GM21529 (cell line): Measurements from ENCODE around the gene STX19.
"Not testable (repeated sequence)": the region's sequence is repeated elsewhere in the genome, so short reads cannot be mapped to it uniquely, and the experiment has no call there.

Experiments used
- ATAC-seq: cut with Tn5 transposase; IDR thresholded peaks from one replicate; pipeline ENCODE4 v1.9.1; 2021; ENCODE audit not compliant: unreplicated experiment

STX19 gene, protein sequence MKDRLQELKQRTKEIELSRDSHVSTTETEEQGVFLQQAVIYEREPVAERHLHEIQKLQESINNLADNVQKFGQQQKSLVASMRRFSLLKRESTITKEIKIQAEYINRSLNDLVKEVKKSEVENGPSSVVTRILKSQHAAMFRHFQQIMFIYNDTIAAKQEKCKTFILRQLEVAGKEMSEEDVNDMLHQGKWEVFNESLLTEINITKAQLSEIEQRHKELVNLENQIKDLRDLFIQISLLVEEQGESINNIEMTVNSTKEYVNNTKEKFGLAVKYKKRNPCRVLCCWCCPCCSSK

DNA sequence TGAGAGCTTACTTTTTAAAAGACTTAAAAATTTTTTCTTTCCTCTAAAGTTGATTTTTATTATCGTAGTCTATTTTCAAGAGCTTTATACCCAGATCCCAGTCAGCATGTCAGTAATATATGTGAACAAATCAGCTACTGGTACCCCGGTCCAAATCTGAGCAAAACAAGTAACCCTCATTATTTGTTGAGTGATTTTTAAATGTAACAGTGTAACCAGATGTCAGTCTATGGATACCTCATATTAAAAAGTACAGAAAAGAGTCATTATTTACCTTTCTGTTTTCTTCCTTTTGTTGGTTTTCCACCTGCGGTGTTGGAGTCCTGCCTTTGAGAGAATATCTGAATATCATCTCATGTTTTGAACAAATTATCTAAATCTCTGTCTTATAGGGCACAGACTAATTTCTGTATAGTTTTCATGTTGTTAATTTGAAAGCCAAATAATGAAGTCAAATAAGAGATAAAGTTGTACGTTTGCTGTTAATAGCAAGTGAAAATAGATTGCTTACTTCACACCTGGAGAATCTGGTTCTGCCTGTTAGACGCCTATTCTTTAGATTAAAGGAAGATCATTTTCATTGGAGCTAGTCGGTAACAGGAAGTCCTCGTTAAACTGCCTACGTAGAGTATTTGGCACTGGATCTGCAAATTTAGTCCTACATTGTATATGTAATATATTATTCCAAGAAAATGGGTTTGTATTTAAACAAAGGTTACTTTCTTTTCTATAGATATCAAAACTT is at the start of gene STX19:
STX19 (minus strand) TSS at position 505 of the 745 bp plus-strand sequence. CDS start 13,328 bp downstream, outside the sequence.
- ATAC-seq: no peak

DNA sequence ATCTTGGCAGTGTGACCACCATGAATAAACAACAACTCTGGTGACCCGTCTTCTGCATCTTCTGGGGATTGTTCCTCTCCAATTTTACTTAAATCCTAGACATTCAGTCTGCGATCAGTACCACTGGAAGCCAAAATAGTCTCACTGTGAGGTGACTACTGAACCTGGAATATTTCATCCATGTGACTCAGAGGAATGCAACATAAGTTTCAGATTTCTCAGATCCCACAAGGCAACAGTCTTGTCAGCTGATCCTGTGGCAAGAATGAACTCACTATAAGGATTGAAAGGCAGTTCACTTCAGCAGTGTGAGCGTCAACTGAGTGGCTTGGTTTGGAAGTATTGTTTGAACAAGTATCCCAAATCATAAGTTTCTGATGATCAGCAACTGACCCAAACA is 47.7 kb upstream of the STX19 start:
- ATAC-seq: no peak

DNA sequence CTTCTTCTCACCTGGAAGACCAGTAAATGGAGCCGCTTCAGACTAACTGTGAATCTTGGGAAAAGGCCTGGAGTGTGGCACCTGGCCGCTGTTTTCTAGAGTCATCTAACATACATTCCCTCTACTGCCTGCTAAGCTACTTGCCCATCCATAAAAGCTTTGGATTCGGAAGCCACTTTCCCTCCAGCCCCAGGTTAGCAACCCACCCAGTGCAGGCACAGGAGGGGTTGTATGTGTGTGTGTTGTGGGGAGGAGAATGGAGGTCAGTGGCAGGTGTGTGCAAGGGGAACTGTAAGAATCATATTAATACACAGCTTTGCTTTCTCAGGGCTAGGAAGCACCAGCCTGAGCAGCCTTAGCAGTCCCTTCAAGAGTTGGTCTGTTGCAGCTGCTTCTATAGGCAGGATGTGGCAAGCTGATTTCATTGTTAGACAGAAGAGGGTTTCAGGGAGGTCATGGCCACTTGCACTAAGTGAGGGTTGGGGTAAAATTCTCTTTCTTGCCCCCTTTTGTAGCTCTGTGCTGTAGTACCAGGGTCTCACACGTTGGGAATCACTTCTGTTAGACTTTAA is 43.4 kb upstream of the STX19 start:
- peak; percentile 67 for ATAC-seq

DNA sequence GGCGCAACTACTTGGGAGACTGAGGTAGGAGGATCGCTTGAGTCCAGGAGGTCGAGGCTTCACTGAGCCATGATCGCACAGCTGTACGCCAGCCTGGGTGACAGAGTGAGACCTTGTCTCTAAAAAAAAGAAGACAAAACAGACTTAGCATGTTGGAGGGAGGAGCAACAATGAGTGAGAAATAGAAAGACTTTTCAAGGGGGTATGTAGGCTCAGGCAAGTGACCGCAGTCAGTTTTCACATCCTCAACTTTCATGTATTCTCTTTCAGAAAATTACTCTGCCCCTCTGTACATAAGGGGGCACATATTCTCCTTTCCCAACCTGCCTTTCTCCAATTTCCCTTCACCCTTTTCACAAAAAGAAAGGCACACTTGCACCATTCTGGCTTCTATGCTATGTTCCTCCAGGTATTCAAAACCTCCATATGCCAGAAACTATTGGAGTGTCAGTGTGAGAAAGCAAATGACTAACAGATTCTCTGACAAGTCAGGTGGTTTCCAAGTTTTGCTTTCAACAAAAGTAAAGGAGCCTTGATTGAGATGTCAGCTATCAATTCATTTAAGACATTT is 42.0 kb upstream of the STX19 start:
- ATAC-seq: peak; percentile 63

DNA sequence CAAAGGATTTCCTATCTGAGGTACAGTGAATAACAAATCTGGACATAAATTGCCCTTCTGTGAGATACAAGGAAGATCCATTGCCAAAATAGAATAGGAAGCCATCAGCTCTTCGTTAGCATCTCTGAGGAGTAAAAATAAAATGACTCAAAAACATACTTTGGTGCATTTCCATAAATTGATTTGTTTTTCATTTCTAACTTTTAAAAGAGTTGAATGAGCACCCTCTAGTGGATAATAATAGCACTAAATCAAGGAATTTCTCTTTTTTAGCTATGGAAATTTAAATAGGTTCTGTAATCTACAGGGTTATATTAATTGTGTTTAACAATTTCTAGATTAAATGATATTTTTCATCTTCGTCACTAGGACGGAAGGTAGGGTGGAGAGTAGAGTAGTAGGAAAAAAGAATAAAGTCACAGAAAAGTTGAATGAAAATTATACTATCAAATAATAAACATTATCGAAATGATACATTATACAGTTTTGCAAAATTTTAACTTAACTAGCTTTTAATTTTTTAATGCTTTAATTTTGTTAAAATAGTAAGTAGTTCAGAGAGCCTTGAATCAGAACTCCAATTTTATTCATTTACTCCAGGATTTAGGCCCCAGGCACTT is 40.9 kb upstream of the STX19 start:
- ATAC-seq: no peak

DNA sequence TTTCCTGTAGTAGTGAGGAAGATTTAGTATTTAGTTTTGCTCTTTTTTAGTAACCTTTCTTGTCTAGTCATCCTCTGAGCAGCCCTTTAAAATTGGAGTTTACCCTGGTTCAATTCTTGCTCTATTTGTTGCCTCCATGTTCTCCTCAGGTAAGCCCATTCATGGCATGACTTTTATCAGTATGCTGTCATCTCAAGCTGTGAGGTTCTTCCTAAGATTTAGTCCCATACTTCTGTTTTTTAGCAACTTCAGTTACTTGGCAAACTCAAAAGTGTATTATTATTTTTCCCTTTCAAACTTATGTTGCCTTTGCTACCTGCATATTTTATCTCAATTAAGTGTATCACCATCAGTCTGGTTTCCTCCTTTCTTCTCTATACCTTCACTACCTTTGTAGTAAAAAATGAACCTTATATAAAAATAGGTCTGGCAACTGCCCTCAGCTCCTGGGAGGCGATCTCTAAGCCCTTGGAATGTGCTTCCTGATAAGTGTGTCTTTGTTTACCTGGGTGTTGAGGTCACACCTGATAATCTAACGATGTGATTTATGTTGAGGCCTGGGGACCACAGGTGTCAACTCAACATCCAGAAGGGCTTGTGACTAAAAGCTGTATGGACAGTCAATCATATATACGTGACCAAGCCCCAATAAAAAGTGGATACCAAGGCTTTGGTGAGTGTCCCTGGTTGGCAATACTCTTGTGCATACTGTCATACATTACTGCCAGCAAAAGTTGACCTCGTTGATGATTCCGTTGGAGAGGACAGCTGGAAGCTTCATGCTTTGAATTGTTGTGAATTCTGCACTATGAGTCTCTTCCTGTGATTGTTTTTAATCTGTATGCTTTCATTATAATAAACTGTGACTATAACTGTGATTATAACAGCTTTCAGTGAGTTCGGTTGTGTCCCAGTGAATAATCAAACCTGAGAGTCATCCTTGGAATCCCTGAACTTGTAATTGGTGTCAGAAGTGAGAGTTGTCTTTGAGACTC is 38.4 kb upstream of the STX19 start:
- no peak for ATAC-seq

DNA sequence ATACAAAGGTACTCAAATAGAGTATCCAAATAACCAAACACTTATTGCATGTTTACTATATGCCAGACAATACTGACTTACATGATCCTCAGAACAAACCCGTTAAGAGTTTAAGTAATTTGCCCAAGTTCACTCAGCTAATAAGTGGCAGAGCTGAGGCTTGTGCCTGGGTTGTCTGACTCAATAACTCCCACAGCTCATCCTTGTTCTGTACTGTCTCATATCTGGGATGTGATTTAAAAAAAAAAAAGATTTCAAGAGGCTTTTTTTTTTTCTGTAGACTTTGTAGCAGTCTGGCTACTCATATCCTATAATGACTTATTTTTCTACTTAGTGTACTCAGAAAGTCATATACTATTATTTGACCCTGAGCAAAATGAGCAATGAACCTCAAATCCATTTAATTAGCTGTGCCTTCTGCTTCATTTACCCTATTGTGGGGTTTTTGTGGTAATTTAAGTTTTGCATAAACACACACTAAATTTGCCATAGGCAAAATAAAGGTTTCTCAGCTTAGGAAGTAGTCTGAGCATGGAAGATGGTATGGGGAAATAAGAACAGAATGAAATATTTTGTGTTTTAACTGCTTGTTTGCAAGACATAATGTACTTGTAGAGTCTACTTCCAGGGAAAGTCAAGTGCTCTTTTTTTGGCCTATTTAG is 37.6 kb upstream of the STX19 start:
- no peak for ATAC-seq

DNA sequence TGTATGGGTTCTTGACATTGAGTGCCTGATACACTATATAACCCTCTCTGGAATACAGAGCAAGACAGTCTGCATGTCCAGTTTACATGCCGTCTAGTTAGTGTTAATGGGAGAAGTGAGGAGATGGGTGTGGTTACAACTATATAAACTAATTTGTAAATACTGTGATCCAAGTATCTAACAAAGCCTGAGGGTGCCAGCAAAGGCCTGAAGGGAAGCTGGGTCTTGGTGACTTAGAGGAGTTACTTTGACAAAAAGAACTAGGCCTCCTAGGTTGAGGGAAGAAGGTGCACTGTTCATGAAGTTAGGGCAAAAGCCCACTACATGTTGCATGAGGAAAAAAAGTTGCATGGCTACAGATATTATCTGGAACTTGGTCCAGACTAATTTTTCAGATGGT is 36.7 kb upstream of the STX19 start:
- no peak for ATAC-seq

DNA sequence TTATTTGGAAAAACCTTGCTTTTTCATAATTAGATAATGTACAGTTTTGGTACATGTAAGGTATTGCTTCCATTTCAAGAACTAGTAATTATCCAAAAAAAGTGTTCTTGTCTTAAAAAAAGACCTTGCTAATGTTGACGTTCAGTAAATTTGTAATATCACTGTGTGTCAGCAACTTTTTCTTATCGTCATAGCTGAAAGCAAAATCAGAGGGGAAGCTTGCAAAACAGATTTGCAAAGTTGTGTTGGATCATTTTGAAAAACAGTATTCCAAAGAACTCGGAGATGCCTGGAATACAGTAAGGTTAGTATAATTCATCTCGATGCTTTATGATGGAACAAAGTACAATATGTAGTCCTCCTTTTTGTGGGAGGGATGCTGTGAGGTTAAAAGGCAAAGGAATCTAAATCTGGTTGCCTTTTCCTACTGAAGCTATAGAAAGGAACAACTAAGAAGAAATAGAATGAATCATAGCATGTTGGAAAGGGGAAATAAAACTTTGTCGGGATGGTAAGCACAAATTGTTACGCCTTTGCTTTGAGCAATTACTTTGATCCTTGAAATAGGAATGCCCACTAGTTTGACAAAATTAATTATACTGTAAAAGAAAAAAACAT is 36.0 kb upstream of the STX19 start:
- ATAC-seq: no peak

DNA sequence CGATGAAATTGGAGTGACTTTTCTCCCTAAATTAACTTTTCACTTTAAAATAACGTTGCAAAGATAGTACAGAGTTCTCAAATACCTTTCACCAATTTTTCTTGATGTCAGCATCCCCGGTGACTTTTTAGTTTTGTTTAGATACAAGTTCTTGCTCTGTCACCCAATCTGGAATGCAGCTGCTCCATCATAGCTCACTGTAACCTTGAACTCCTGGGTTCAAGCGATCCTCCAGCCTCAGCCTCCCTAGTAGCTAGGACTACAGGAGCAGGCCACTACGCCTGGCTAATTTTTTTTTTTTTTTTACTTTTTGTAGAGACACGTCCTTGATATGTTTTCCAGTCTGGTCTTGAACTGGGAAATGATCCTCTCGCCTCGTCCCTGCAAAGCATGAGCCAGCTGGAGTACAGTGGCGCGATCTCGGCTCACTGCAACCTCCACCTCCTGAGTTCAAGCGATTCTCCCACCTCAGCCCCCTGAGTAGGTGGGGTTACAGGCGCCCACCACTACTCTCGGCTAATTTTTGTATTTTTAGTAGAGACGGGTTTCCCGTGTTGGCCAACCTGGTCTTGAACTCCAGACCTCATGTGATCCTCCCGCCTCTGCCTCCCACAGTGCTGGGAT is 35.2 kb upstream of the STX19 start:
- no peak for ATAC-seq

DNA sequence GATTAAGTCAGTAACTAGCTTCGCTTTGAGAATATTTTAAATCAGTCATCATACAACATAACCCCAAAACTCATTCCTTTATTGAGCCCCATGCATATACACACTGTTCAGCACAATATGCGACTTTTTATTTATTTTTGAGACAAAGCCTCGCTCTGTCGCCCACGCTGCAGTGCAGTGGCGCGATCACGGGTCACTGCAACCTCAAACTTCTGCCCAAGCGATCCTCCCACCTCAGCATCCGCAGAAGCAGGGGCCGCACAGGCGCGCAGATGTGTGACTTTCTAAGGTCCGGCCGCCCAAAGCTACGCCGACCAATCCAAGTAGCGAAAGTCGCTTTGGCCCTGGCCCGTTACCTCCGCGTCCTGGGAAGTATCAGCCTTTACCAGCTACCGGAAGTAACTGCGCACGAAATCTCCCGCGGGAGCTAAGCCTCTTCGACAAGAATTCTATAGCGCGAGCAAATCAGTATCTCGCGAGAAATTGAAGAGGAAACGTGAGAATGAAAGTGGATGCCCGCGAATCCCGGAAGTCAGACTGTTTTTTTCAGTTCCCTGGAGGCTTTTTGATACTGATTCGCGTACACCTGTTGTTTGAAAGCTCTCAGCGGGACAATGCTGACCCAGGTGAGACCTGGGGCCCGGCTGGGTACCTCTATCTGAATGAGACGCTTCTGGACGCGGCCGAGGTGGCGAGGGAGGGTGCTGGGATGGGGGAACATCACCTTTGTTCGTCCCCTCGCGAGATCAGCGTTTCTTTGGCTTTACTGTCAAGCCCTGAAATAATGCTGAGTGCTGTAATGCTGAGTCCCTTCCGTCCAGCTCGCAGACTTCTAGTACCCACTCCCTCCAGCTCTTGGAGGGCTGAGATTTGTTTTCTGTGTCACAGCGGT is 34.4 kb upstream of the STX19 start, which contains the start of the genes DHFR2 and NSUN3:
DHFR2 (minus strand) TSS at position 404 of the 892 bp plus-strand sequence. CDS start 1,405 bp downstream, outside the sequence.
NSUN3 (plus strand) TSS at position 549 of the 892 bp plus-strand sequence; CDS start at position 615, 66 bp downstream.
- ATAC-seq: peak; percentile 94

DNA sequence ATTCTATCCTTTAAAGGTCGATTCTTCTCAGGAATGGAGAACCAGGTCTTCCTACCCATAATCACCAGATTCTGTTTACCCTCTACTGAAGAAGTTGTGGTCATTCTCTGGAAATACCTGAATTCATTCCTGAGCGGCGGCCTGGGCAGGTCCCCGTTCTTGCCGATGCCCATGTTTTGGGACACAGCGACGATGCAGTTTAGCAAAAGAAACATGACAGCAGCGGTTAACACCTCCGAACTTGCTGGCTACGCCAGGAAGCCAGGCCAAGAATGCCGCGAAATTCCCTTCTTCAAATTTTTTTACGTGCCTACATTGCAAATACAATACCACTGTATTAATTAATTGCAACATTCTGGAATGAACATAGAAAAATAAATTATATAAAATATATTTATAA is 32.9 kb upstream of the STX19 start:
- no peak for ATAC-seq

DNA sequence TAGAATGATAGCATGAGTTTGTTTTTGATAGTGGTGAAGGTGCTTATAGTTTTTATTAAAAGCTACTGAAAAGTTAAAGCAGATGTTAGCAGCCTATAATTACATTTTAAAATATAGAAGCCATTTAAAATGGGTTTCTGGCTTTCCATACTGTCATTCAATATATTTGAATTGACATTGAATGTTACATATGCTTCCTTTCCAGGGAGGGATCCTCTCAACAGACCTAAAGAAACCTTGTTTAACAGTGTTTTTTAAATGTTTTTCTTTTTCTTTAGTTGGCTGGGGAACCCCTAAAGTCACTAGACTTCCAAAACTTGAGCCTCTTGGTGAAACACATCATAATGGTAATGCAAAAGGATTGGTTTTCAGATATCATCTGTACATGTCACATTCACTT is 22.1 kb upstream of the STX19 start:
- ATAC-seq: no peak

DNA sequence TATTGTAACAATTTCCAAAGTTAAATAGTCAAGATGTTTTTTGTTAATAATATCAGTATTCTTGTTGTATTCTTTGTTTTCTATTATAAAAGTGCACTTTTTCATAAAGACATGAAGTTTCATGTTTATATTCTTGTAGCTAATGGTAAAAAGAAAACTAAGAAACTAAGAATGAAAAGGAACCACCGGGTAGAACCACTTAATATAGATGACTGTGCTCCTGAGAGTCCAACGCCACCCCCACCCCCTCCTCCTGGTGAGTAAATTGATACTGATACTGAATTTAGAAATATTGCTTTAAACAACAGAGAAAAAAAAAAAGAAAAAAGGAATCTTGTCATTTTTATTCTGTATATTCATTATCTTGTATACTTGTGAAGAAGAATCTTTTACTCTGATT is 20.9 kb upstream of the STX19 start:
- no peak for ATAC-seq

DNA sequence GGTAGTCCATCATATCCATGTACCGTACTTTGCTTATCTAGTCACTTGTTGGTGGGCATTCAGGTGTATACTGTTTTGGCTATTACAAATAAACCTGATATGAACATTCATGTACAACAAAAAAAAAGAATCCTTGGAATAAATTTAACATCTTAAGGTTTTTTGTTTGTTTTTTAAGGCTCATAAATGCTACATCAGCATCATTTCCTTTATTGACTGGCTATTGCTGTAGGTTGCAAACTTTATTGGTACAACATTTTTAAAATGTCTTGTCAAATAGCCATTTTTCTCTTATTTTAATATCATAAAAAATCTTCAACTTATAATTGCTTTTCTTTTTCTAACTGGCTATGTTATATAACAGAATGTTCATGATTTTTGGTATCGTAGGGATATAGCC is 18.1 kb upstream of the STX19 start:
- ATAC-seq: no peak

DNA sequence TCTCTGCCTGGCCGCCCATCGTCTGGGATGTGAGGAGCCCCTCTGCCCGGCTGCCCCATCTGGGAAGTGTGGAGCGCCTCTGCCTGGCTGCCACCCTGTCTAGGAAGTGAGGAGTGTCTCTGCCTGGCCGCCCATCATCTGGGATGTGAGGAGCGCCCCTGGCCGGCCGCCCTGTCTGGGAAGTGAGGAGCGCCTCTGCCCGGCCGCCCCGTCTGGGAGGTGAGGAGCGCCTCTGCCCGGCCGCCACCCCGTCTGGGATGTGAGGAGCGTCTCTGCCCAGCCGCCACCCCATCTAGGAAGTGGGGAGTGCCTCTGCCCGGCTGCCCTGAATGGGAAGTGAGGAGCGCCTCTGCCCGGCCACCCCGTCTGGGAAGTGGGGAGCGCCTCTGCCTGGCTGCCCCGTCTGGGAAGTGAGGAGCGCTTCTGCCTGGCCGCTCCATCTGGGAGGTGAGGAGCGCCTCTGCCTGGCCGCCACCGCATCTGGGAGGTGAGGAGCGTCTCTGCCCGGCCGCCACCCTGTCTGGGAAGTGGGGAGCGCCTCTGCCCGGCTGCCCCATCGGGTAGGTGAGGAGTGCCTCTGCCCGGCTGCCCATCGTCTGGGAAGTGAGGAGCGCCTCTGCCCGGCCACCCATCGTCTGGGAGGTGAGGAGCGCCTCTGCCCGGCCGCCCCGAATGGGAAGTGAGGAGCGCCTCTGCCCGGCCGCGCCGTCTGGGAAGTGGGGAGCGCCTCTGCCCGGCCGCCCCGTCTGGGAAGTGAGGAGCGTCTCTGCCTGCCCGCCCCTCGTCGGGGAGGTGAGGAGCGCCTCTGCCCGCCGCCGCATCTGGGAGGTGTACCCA is 15.9 kb upstream of the STX19 start:
- not testable (repeated sequence) for ATAC-seq

DNA sequence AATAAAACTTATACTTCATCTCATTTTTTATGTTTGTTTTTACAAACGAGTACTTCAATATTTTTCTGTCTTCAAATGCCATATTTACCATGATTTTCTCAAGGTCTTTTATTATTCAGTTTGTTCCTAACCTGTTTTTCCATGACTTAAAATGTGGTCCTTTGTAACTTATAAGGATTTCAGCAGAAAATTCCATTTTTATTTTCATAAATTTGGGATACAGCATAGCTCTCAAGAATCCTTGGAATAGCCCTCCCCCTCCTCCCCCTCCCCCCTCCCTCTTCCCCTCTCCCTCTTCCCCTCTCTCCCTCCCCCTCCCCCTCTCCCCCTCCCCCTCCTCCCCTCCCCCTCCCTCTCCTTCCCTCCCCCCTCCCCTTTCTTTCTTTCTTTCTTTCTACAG is 14.9 kb upstream of the STX19 start:
- ATAC-seq: no peak
